Jurkat, Clone E6-1 (cell line): ENCODE measurements around the gene CDK14.
A peak's percentile ranks its signal among the peaks of the same experiment; 100 is the strongest.

ENCODE experiments used
- DNase-seq: peaks from one replicate; pipeline ENCODE4 v3.0.0-alpha.2; 2011; ENCODE audit warnings: low read depth, low spot score
- H3K4me3 ChIP-seq: 2 replicates; pipeline ENCODE4 v1.5.1; 2011; ENCODE audit warnings: mild to moderate bottlenecking, low read length, control low read depth, moderate library complexity

The CDK14 gene

DNA sequence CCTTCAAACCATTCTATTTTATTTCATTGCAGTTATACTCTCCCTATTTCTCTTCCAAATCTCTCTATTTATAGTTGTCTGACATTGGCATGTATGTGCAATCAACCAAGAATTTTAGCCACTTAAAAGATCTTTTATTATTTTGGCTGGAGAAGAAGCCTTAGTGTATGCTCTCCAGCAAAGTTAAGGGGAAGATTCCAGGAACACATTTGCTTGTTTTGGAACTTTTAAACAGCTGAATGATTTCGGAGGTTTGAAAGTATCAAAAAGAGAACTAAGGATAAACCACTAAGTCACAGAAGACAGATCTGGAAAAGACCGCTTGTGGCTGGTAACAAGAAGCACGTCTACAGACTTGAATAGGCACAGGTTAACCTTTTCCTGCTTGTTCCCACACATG, 485.9 kb downstream of the CDK14 start:
- DNase-seq, result no peak
- no peak overlapping the region for H3K4me3 ChIP-seq

DNA sequence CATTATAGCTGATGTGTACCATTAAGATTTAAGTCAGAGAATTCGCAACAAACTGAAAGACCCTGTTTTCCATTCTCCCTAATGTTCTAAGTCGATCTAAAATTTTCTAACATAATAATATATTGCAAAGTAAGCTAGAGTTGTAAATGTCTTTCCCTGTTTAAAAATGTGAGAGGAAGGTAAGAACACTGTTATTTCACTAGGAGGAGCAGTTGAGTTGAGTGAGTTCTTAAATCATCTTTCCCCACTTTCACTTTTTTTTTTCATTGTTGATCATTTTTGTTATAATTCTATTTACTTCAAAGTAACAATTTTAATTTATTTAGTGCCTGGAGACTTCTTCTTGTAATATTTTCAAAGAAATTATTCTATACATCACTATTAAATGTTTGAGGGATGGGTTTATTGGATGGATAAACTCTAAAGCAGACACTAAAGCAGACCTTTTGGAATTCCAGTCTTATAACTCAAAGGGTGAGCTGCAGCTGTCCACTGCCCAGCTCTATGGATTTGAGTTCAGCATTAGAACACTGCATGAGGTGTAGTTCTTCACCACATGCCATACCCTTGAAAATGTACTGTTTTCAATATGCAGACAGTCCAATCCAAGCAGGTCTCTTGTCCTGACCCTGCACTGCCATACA, 486.9 kb downstream of the CDK14 start:
- H3K4me3 ChIP-seq, result no peak overlapping the region
- DNase-seq, result peak; percentile 26

DNA sequence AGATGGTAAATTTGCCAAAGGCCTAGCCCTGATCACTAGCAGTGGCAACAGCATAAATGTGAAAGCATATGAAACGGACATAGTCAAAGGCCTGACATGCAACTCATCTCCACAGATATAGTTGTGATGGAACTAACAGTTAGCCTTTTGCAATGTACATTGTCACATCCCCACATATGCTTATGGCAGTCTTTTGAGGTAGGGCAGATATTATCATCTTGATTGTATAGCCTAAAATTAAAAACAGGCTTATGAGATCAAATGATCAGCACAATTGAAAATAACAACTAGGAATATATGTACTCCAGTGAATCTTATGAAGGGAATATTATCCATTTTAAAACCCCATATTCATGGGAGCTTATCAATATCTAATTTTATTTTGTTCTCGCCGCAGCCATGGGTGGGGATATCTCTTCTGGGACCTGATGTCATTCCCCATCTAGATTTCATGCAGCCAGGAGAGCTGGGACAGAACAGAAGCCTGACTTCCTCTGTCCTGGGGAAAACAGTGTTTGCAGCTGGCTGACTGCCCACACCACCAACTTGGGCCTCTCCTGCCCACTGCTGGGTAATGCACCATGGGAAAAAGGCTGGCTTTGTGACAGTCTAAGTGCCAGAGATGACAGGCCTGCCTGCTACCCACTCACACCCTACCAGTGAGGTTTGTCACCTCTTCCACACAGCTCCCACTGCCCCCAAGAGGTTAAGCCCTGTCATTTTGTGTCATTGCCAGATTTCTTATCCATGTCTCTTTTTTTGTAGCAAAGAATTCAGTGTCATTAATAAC, 487.9 kb downstream of the CDK14 start:
- no peak overlapping the region for H3K4me3 ChIP-seq
- no peak for DNase-seq

DNA sequence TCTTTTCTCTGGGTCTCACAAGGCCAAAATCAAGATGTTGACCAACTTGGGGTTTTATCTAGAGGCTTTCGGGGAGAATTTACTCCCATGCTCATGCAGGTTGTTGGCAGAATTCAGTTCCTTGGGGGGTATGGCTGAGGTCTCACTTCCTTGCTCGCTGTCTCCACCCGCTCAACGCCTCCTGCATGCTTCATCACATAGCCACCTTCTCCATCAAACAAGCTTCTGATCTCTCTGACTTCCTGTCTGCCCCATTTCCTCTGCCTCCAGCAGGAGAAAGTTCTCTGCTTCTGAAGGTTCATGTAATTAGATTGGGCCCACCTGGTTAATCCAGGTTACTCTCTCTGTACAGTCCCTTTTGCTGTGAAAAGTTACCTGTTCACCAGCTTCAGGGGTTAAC, 489.1 kb downstream of the CDK14 start:
- no peak overlapping the region for H3K4me3 ChIP-seq
- peak; percentile 67 for DNase-seq

DNA sequence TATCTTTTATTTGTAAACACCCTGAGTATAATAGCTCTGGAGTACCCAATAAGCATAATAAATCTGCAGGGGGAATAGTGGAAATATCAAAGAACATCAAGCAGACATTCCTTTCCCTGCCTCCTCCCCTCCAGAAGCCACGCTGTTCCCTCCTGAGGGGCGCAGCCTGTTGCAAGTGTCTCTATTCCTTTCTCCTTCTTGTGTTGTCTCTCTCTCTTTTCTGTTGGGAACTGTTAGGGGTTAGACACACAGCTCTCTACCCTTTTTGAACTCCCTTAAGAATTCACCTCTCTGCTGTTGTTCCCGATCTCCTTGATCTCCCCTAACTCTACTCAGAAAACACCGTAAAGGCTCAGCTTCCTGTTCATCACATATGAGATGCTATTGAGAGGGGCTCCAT, 490.1 kb downstream of the CDK14 start:
- DNase-seq, result no peak
- H3K4me3 ChIP-seq, result no peak overlapping the region

DNA sequence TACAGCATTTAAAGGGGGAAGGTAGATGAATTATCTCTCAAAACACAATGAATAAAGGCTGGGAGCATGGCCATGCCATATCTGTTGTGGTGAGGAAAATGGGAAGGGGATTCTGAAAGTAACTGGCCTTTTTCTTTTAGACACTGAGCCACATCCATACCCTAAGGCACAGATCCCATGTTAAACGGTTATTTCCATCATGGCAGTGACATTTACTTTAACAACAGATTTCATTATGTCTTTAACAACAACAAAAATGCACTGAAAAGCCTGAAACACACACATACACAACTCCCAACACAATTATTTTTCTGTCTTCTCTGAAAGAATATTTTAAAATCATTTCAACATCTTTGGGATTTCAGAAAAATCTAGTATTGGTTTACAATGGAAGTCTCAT, 492.0 kb downstream of the CDK14 start:
- H3K4me3 ChIP-seq, result no peak overlapping the region
- no peak for DNase-seq

DNA sequence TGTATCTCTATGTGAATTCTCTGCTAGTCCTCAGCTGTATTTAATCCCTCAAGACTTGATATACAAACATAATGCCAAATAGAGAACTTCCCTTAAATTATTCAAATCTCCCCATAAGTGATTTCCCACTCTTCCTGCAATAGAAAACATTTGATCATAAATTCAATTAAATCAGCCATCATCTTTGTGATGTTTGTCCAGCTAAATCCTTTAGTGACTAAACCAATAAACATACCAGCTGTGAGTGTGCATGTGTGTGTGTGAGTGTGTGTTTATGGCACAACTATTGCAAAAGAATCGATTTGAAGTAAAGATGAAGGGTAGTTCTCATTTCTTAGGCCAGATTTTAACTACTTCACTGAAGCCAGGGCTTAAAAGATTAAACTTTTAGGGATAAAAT, 492.6 kb downstream of the CDK14 start:
- no peak overlapping the region for H3K4me3 ChIP-seq
- no peak for DNase-seq

DNA sequence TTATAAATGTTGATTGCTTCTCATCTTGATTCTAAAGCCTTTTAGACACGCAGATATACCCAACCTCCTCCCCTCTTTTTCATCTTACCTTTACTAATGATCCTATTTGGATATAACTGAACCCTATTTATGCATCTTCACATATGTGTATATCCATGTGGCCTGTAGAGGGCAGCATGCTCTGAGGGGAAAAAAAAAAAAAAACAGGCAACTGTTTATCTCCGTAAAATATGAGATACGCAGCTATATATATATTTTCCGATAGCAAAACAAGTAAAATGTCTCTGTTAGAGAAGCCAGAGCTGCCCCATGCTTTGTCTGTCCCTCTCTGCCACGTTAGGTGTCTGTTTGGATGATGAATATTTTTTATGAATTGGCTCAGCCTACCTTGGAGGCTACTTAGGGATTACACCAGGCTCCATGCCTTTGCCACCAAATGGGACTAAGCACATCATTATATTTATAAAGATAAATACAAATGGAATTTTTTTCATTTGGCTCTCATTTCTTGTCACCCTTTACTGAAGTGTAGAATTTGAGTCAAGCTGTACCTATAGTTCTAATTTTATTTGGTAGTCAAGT, 493.4 kb downstream of the CDK14 start:
- peak; percentile 12 for DNase-seq
- H3K4me3 ChIP-seq, result no peak overlapping the region; the same call in 1 of the 2 replicates

DNA sequence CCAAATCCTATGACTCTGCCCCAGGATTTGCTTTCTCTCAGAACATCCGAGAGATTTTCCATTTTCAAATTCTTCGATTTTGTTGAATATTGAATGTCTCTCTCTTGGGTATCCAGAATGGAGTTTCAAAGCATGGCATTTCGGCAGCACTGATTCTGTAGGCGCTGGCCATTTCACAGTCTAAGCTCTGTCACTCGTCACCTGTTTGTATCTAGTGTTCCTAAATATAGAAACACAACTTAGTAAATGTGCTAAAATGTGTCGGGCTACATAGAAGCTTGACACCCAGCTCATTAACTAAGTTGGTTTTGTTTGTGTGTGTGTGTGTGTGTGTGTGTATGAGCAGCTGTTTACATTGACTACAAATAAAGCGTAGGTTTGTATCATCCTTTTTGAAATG, 494.6 kb downstream of the CDK14 start:
- H3K4me3 ChIP-seq, result no peak overlapping the region
- no peak for DNase-seq

DNA sequence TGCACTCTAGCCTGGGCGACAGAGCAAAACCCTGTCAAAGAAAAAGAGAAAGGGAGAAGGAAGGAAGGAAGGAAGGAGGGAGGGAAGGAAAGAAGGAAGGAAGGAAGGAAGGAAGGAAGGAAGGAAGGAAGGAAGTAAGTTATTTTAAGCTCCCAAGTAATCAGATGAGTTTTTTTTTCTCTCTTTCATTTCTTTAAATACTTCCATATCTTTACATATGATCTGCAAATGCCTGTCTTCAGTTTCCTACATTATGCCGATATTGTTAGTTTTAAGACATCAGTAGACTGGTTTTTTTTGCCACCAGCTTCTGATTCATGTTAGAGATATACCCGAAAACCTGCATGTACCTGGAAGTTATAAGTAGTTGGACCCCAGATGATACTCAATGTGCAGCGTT, 495.5 kb downstream of the CDK14 start:
- DNase-seq, result no peak
- H3K4me3 ChIP-seq, result no peak overlapping the region

DNA sequence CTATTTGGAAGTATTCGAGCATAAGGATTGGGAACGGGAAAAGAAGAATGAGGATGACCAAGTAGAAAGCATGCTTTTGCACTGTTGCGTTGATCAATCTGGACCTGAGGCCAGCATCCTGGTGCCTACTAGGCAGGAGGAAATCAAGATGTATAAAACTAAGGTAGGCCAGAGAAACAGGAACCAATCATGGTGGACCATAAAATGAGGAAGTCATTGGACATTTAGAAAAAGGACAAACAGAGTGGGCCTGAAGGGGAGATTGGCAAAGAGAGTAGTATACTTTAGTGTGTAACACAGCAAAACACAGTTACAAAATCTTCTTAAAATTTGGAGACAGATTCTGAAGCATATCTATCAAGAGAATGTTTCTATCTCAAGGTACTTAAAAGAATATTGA, 497.1 kb downstream of the CDK14 start:
- DNase-seq, result no peak
- H3K4me3 ChIP-seq, result no peak overlapping the region

DNA sequence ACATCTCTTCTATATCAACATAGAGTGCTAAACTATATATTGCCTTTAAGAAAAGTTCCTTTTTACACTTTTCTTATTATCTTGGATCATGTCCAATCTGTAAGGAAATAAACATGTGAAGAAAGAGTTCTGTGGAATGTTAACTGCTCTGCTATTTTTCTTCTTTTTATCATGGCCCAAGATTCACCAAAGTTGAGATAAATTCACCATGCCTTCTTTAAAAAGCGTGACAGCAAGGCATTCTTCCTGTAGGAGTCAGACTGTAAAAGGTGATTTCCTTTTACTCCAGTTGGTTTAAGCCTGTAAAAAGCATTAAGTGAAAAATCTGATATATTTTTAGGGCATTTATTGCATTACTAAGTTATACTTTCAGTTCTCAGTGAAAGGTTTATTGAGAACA, 502.4 kb downstream of the CDK14 start:
- DNase-seq, result no peak
- H3K4me3 ChIP-seq, result no peak overlapping the region

DNA sequence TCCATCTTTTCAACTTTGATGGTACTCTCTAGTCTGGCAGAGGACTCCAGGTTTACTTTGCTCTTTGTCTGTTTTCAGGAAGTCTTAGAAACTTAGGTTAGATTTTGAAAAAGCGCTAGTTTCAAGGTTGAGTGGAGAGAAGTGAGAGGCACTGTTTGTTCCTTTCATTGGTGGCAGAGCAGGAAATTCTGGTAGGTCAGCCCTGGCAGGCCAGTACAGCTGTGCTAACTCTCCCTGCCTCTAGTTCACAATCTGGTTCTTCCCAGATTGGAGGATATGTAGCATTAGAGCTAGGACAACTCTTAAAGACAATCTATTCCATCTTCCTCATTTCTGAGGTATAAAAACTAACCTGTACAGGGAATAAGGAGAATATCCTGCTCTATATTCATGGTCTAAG, 507.2 kb downstream of the CDK14 start:
- H3K4me3 ChIP-seq, result no peak overlapping the region
- DNase-seq, result no peak

DNA sequence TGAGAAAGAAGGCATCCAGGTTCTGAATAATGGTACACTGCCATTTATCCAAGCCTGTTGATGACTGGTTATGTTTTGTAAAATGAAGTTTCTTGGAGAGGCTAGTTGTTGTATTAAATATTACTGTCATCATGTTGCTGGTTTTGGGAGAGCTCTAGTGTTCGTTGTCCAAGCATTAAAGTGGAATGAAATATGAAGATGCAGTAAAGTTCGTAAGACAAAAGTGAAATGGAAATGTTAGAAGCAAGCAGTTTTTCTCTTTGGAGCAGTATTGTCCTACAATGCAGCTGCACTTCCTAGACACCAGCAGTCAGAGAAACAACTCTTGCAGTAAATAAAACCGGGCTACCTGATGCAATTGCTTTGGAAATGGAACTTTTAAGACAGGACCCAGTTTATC, 511.3 kb downstream of the CDK14 start:
- no peak overlapping the region for H3K4me3 ChIP-seq
- no peak for DNase-seq

DNA sequence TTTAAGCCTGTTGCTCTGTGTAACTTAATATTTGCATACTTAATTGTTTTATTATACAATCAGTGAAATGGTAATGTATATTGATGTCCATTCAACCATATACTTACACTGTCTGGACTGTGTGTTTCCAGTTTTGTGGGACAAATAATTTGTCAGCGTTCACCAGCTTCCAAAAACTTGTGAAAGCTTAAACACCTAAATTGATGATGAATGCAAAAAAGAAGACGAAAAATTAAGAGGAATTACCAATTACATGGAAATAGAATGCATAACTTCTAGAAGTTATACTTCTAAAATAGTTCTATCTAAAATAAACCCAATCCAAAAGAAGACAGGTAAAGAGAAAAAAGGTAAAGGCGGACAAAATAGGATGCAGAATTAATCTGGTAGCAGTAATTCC, 513.1 kb downstream of the CDK14 start:
- DNase-seq, result no peak

DNA sequence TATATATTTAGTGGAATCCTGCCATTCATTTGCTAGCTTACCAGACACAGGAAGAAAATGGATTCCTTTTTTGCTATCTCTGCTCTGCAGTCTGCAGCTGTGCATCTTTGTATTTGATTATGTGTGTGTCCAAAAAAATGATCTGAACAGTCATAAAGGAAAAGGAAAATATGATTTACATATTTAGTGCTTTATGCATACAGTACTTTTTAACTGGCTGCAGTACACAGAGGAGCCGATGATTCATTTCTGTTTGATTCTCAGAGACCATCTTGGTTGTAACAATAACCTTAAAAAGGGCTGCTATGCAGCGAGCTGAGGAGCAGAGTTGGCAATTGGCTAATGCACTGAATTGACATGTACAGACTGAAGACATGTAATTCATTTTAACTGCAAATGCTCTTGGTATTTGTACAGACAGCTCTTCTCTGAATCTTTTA, 516.8 kb downstream of the CDK14 start:
- H3K4me3 ChIP-seq, result no peak overlapping the region
- no peak for DNase-seq

More for the DNA sequence above, 513.1 kb downstream of the CDK14 start:
- no peak overlapping the region for H3K4me3 ChIP-seq

DNA sequence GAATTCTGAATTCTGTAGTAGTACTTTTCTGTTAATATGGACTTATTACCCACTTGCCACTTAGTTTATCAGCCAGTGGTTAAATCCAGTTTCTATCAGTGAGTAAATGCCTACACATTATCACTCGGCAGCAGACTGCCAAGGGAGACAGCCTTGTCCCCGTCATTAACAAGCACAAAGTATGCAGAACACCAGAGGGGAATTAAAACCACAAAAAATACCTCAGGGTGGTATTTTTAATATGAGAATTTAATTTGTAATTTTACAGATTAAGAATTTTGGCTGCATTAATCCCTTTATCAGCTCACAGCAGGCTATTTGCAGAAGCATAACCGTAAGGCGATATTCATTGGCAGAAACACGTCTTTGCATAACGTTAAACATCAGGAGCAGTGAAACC, 518.1 kb downstream of the CDK14 start:
- DNase-seq, result no peak
- H3K4me3 ChIP-seq, result no peak overlapping the region

DNA sequence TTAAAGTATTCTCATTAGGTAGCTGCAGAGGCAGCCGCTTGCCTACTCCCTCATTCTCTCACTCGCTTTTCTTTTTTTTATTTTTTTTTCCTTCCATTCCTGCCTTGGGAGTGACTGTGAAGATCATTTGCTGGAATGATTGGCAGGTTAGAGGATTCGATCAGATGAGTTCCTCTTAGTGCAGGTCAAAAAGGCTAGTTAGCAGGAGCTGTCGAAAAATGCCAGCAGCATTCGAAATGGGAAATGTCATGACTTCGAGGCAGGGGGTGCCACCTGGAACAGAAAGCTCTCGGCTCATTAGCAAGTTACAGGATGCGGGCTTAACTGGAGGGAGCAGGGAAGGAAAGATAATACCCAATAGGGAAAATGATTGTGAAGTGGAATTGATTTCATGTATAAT, 530.6 kb downstream of the CDK14 start:
- H3K4me3 ChIP-seq, result no peak overlapping the region
- DNase-seq, result no peak

DNA sequence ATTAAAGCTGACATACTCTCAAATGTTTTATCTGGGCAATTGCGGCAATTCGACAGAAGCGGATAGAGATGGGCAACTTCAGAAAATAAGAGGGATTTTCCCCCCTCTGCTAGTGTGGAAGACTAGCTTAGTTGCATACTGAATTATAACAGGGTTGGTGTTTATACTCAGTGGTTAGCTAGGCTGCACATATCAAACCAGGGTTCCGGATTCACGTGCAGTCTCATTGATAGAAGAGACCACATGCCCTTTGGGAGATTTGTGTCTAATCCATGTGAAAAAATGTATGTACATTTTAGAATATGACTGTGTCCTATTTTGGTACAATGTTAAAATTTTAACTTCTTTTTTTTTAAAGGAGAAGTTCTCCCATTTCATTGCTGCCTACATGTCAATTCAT, 531.2 kb downstream of the CDK14 start:
- H3K4me3 ChIP-seq, result no peak overlapping the region
- no peak for DNase-seq

DNA sequence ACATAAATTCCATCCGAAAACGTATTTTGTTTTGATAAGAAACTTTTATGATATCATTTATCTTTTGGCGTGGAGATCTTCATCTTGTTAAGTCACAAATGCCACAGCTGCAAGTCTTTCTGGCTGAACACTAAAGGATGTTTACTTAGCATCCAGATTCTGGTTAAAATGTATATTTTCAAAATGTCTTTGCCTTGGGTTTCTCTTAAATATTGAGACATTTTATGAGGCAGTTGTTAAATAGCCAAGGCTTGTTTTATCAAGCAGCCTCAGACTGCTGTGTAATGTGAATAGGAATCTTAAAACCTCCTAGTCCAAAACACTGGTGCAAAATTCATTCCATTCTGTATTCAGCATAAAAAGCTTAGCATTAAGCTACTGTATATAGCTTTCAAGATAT, 531.8 kb downstream of the CDK14 start:
- no peak overlapping the region for H3K4me3 ChIP-seq
- no peak for DNase-seq
